ENCODE data around the gene ZNHIT3.
A peak's percentile ranks its signal among the peaks of the same experiment; 100 is the strongest.

ZNHIT3 gene

DNA sequence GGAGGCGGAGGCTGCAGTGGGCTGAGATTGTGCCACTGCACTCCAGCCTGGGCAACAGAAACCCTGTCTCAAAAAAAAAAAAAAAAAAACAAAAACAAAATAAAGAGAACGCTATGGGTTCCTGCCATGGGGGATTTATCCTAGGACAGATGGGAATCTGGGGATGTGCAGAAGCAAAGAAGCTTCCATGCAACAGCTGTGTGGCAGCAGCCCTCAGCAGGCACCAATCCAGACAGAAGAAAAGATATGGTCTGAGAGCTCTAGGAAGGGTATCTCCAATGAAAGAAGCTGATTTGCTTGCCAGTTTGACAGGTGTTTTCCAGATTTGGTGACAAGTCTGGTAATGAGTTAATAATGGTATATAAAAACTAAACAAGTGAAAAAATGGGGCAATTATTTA lies 36.6 kb downstream of the ZNHIT3 start:
- Histone ChIP-seq H3K4me3 (ENCODE audit: low read depth in 1 of 2, low read length in 2 of 2) (no peak overlapping the region), H3K27ac (ENCODE audit: low read length) (no peak overlapping the region), H3K9me3 (ENCODE audit: control insufficient read depth in 1 of 2, low read length in 2 of 2) (no peaks in the 10 kb centered on the region), H3K4me1 (ENCODE audit: control insufficient read depth in 1 of 2, insufficient read depth in 2 of 2, low read length in 2 of 2) (no peaks in the 10 kb centered on the region), H3K36me3 (ENCODE audit: control insufficient read depth in 1 of 2, insufficient read depth in 2 of 2, low read length in 2 of 2) (peaks cover 34 to 45% of the 10 kb centered on the region in 2 donors), H3K27me3 (ENCODE audit: low read depth, low read length) (no peaks in the 10 kb centered on the region)

DNA sequence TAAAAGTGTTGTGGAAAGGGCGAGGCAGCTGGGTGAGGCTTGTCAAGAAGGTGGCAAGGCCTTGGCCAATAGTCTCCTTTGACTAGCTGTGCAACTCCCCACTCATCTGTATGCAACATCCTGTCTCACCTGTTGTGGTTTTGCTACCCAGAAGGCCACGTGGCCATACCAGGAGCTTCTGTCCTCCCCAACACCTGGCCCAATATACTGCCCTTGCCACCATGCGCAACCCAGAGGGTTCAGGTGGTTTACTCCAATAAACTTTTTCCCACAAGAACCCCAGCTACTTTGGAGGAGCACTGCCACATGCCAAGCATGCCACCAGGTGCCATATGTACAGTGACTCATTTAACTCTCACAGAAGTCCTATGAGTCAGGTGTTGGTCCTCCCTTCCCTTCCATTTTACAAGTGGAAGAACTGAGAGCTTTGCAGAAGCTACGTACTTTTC lies 38.0 kb downstream of the ZNHIT3 start:
- Histone ChIP-seq H3K4me3 (ENCODE audit: low read depth in 1 of 2, low read length in 2 of 2) (no peak overlapping the region), H3K36me3 (ENCODE audit: control insufficient read depth in 1 of 2, insufficient read depth in 2 of 2, low read length in 2 of 2) (peaks cover 44 to 49% of the 10 kb centered on the region in 2 donors), H3K4me1 (ENCODE audit: control insufficient read depth in 1 of 2, insufficient read depth in 2 of 2, low read length in 2 of 2) (no peaks in the 10 kb centered on the region), H3K27me3 (ENCODE audit: low read depth, low read length) (no peaks in the 10 kb centered on the region), H3K27ac (ENCODE audit: low read length) (no peak overlapping the region), H3K9me3 (ENCODE audit: control insufficient read depth in 1 of 2, low read length in 2 of 2) (no peaks in the 10 kb centered on the region)

DNA sequence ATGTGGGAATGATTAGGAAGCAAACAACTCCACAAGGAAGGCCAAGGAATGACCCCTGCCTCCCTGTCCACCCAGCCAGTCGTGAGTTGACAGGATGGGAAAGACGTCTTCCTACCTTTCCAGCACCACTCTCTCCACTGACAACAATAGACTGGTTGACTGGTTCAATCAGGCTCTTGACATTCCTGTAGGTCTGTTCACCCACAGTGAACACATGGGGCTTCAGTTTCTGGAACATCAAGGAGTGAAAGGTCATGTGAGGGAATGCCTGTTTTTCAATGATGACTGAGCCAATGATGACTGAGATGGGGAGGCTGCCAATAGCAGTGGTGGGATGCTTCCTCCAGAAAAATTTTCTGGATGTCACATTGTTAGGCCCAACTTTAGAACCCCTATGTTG lies 38.6 kb downstream of the ZNHIT3 start:
- Histone ChIP-seq H3K4me3 (ENCODE audit: low read depth in 1 of 2, low read length in 2 of 2) (no peak overlapping the region), H3K36me3 (ENCODE audit: control insufficient read depth in 1 of 2, insufficient read depth in 2 of 2, low read length in 2 of 2) (peaks cover 47 to 50% of the 10 kb centered on the region in 2 donors), H3K27me3 (ENCODE audit: low read depth, low read length) (no peaks in the 10 kb centered on the region), H3K27ac (ENCODE audit: low read length) (no peak overlapping the region), H3K9me3 (ENCODE audit: control insufficient read depth in 1 of 2, low read length in 2 of 2) (no peaks in the 10 kb centered on the region), H3K4me1 (ENCODE audit: control insufficient read depth in 1 of 2, insufficient read depth in 2 of 2, low read length in 2 of 2) (no peaks in the 10 kb centered on the region)

DNA sequence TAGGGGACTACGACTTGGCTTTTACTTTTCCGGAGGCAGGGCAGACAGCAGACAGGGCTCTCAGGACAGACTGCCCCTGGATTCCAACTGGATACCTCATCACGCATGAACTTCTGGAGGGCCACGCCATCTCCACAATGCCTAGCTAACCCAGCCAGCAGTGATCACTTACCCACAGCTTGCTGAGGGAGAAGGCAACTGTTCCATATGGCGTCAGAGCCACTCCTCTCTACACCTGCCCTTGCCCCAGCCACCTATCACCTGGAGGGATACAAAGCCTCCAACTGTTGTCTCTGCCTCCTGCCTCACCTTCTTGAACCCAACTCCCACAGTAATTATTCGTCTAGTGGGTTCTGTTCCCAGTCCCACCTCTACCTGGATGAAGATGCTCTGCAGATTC lies 39.4 kb downstream of the ZNHIT3 start:
- no peaks in the 10 kb centered on the region for H3K4me1 ChIP-seq (ENCODE audit: control insufficient read depth in 1 of 2, insufficient read depth in 2 of 2, low read length in 2 of 2)
- H3K36me3 ChIP-seq (ENCODE audit: control insufficient read depth in 1 of 2, insufficient read depth in 2 of 2, low read length in 2 of 2) = peaks cover 47 to 50% of the 10 kb centered on the region in 2 donors
- no peaks in the 10 kb centered on the region for H3K9me3 ChIP-seq (ENCODE audit: control insufficient read depth in 1 of 2, low read length in 2 of 2)
- no peak overlapping the region for H3K27ac ChIP-seq (ENCODE audit: low read length)
- H3K4me3 ChIP-seq (ENCODE audit: low read depth in 1 of 2, low read length in 2 of 2) = no peak overlapping the region
- no peaks in the 10 kb centered on the region for H3K27me3 ChIP-seq (ENCODE audit: low read depth, low read length)

DNA sequence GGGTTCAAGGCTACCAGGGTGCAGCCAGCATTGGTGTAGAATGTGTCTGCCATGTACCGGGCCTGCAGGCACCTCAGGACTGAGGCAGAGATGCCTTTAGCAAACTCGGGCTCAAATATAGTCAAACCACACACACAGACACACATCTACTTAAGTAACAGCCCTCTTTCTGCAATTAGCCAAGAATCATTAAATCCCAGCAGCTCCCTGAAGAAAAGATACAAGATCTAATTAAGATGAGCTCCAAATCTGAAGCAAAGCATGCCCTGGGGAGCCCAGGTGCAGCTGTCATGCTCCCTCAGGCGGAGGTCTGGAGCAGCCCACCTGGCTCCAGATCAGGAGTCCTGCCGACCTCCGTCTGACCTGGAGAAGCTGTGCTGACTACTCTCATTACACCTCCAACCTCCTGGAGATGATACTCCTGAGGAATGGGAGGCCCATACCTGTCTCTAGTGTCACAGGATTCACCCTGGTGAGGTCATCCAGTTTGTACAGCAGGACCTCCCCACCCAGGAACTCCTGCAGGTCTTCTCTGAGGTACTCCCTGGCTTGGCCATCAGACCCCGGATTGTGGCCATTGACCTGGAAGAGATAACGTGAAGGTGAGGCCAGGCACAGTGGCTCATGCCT lies 41.3 kb downstream of the ZNHIT3 start:
- Histone ChIP-seq H3K27me3 (ENCODE audit: low read depth, low read length) (no peaks in the 10 kb centered on the region), H3K9me3 (ENCODE audit: control insufficient read depth in 1 of 2, low read length in 2 of 2) (no peaks in the 10 kb centered on the region), H3K4me1 (ENCODE audit: control insufficient read depth in 1 of 2, insufficient read depth in 2 of 2, low read length in 2 of 2) (no peaks in the 10 kb centered on the region), H3K4me3 (ENCODE audit: low read depth in 1 of 2, low read length in 2 of 2) (no peak overlapping the region), H3K27ac (ENCODE audit: low read length) (no peak overlapping the region), H3K36me3 (ENCODE audit: control insufficient read depth in 1 of 2, insufficient read depth in 2 of 2, low read length in 2 of 2) (peaks cover 54 to 60% of the 10 kb centered on the region in 2 donors)

DNA sequence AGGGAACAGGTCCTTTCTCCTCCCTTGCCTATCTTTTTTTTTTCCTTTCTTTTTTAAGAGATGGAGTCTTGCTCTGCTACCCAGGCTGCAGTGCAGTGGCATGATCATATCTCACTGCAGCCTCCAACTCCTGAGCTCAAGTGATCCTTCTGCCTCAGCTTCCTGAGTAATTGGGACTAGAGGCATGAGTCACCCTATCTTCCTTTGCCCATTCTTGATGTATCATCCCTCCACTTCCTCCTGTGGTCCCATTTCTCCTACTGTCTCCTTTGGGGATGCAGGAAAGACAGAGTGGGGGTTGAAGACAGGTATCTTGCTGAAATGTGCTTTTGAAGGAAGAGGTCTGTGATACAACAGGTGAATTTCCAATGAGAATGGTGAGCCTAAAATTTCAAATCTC lies 42.6 kb downstream of the ZNHIT3 start:
- Histone ChIP-seq H3K4me3 (ENCODE audit: low read depth in 1 of 2, low read length in 2 of 2) (no peak overlapping the region), H3K36me3 (ENCODE audit: control insufficient read depth in 1 of 2, insufficient read depth in 2 of 2, low read length in 2 of 2) (peaks cover 58 to 60% of the 10 kb centered on the region in 2 donors), H3K9me3 (ENCODE audit: control insufficient read depth in 1 of 2, low read length in 2 of 2) (no peaks in the 10 kb centered on the region), H3K27ac (ENCODE audit: low read length) (no peak overlapping the region), H3K4me1 (ENCODE audit: control insufficient read depth in 1 of 2, insufficient read depth in 2 of 2, low read length in 2 of 2) (peaks cover 0 to 6% of the 10 kb centered on the region in 2 donors), H3K27me3 (ENCODE audit: low read depth, low read length) (no peaks in the 10 kb centered on the region)

DNA sequence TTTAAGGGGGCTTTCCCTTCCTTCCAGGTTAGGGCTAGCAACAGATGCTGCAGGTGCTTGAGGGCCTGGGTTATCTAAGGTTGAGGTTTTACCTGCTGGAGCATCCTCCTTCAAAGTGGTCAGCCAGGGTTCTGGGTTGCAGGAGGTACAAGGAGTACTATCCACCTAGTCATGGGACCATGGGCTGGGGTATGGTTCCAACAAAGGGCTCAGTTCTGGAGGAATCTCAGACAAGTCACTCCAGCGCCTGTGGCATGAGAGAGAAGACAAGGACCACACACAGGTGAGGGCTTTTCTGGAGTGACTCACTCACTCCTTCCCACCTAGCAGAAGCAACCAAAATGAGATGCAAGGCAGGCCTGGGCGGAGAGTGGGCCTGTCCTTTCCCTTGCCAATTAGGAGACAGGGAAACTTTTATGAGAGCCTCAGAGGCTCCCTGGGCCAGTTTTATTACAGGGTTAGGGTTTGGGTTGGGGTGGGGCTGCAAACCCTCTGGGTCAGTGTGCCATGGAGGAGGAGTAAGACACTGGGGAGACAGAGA lies 46.0 kb downstream of the ZNHIT3 start:
- no peaks in the 10 kb centered on the region for H3K27me3 ChIP-seq (ENCODE audit: low read depth, low read length)
- peaks cover 0 to 6% of the 10 kb centered on the region in 2 donors for H3K4me1 ChIP-seq (ENCODE audit: control insufficient read depth in 1 of 2, insufficient read depth in 2 of 2, low read length in 2 of 2)
- H3K27ac ChIP-seq (ENCODE audit: low read length) = no peak overlapping the region
- H3K36me3 ChIP-seq (ENCODE audit: control insufficient read depth in 1 of 2, insufficient read depth in 2 of 2, low read length in 2 of 2) = peaks cover 33% of the 10 kb centered on the region in 2 donors
- no peak overlapping the region for H3K4me3 ChIP-seq (ENCODE audit: low read depth in 1 of 2, low read length in 2 of 2)
- H3K9me3 ChIP-seq (ENCODE audit: control insufficient read depth in 1 of 2, low read length in 2 of 2) = no peaks in the 10 kb centered on the region

DNA sequence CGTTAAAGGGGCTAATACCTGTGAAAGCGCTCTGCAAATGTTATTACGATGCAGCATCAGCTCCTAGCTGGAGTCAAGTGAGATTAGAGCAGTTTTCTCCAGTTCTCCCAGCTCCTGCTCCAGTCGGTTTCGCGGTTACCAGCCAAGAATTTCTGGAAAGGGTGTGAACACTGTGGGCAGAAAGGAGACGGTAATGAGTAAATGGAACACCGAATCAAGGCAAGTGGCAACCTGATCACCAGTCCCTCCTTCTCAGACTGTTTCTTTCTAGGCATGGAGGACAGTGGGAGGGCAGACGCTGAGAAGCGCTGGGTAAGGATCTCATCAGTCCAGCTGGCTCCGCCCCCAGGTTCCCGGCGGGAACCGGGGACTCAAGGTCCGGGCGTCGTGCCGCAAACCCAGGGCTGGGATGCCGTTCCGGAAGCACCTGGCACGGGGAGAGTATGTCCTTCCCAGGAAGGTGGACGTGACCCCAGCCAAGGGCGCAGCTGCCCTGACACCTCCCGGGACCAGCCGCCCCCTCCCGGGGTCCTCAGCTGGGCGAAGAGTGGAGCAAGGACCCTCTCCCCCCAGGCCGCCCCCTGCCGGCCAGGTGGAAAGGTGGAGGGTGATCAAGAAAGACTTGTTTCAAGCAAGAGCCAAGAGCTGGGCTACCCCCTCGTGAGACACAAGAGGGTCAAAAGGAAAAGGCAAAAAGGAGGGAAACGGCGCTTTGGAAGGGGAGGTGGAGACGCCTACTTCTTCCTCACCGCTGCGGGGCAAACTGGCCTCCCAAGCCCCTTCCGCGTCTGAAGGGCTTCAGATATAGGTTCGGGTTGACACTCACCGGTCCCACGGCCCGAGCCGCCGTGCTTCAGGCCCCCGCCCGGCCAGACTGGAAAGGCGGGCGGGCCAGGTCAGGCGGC lies 47.7 kb downstream of the ZNHIT3 start:
- H3K9me3 ChIP-seq (ENCODE audit: control insufficient read depth in 1 of 2, low read length in 2 of 2) = no peaks in the 10 kb centered on the region
- peak overlapping the region; percentile 79 to 81 for H3K4me3 ChIP-seq (ENCODE audit: low read depth in 1 of 2, low read length in 2 of 2)
- no peaks in the 10 kb centered on the region for H3K27me3 ChIP-seq (ENCODE audit: low read depth, low read length)
- H3K4me1 ChIP-seq (ENCODE audit: control insufficient read depth in 1 of 2, insufficient read depth in 2 of 2, low read length in 2 of 2) = peaks cover 0 to 6% of the 10 kb centered on the region in 2 donors
- H3K27ac ChIP-seq (ENCODE audit: low read length) = peak overlapping the region; percentile 93
- peaks cover 22 to 27% of the 10 kb centered on the region in 2 donors for H3K36me3 ChIP-seq (ENCODE audit: control insufficient read depth in 1 of 2, insufficient read depth in 2 of 2, low read length in 2 of 2)

DNA sequence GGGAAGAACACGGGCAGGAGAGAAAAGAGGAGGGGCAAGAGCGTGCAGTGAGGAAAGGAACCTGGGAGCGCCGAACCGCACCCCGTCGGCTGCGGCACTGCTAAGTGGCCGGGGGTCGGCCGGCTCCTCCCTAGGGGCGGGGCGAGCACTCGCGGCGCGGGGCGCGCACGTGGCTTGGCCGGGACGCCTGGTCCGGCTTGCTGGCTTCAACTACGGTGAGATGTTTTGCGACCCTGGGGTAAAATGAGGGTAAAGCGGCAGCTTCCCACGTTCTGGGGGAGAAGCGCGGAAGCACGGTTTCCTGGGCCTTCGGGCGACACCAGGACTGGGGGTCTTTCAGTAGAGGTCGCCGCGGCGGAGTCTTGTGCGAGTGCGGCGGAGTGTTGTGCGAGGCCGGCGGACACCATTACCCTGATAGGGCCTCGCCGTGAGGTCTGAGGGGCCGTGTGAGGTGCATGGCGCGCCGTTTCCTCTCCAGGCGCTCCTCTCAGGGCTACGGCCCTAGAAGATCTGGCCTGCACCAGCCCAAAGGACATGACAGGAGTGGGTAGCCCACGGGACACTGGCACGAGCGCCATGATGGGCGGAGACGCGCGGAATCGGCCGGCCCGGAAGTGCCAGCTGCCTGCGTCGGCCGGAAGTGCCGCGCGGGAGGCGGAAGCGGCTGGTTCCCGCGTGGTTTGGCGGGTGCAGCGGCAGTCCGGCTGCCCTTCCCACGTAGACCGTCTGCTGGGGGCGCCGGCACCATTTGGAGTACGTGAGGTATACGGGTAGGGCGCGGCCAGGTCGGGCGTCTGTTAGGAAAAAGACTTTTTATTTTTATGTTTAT lies 48.6 kb downstream of the ZNHIT3 start, which contains the start of the genes MYO19 and PIGW:
Gene MYO19 (minus strand): TSS at position 29 of the 829 bp plus-strand sequence. CDS start 2,330 bp downstream, outside the sequence.
Gene PIGW (plus strand): TSS at position 148 of the 829 bp plus-strand sequence. CDS start 2,115 bp downstream, outside the sequence.
- Histone ChIP-seq H3K4me3 (ENCODE audit: low read depth in 1 of 2, low read length in 2 of 2) (peak within 1 kb of the TSS; percentile 79 to 81), H3K27me3 (ENCODE audit: low read depth, low read length) (no peaks in the 10 kb centered on the region), H3K9me3 (ENCODE audit: control insufficient read depth in 1 of 2, low read length in 2 of 2) (no peaks in the 10 kb centered on the region), H3K4me1 (ENCODE audit: control insufficient read depth in 1 of 2, insufficient read depth in 2 of 2, low read length in 2 of 2) (peaks cover 0 to 6% of the 10 kb centered on the region in 2 donors), H3K36me3 (ENCODE audit: control insufficient read depth in 1 of 2, insufficient read depth in 2 of 2, low read length in 2 of 2) (peaks cover 18 to 22% of the 10 kb centered on the region in 2 donors), H3K27ac (ENCODE audit: low read length) (peak within 1 kb of the TSS; percentile 93)

DNA sequence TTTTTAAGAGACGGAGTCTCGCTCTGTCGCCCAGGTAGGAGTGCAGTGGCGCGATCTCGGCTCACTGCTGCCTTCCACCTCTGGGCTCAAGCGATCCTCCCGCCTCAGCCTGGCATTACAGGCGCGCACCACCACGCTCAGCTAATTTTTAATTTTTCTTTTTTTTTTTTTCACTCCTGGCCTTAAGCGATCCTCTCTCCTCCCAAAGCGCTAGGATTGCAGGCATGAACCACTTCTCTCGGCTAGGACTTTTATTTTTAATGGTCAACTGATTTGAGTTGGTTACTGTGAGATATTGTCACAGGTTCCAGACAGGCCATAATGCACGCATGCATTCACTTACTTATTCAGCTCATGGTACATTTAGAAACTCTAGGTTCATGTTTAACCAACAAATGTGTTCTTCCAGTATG lies 49.2 kb downstream of the ZNHIT3 start:
- Histone ChIP-seq H3K4me1 (ENCODE audit: control insufficient read depth in 1 of 2, insufficient read depth in 2 of 2, low read length in 2 of 2) (peaks cover 0 to 6% of the 10 kb centered on the region in 2 donors), H3K36me3 (ENCODE audit: control insufficient read depth in 1 of 2, insufficient read depth in 2 of 2, low read length in 2 of 2) (peaks cover 18 to 22% of the 10 kb centered on the region in 2 donors), H3K4me3 (ENCODE audit: low read depth in 1 of 2, low read length in 2 of 2) (peak overlapping the region; percentile 79 to 81), H3K9me3 (ENCODE audit: control insufficient read depth in 1 of 2, low read length in 2 of 2) (no peaks in the 10 kb centered on the region), H3K27ac (ENCODE audit: low read length) (peak overlapping the region; percentile 93), H3K27me3 (ENCODE audit: low read depth, low read length) (no peaks in the 10 kb centered on the region)

Measured in muscle layer of duodenum (tissue), 2 donors.